GM10248 (cell line): ENCODE data around the gene PIGA.

Experiments used
- CTCF ChIA-PET: fragments of 300-600 bp; sonication (Branson Sonifier 250); formaldehyde crosslinking; extraction: SDS; loops from one replicate; lab custom pipeline; 2021; ENCODE audit warnings: antibody characterized with exemption; lab: Yijun Ruan, JAX
- POLR2A ChIA-PET: fragments of 350-650 bp; sonication (Branson Sonifier 250); formaldehyde crosslinking; extraction: SDS; loops from one replicate; lab custom pipeline; 2020; ENCODE audit warnings: antibody characterized with exemption; lab: Yijun Ruan, JAX
- DNase-seq: peaks from one replicate; pipeline ENCODE4 v3.0.0; 2012; ENCODE audit errors: extremely low spot score
- TF ChIP-seq, protein P1 (sequence below): IDR thresholded peaks from 2 replicates; pipeline ENCODE4 v1.5.1; 2012; ENCODE audit warnings: mild to moderate bottlenecking, low read depth; ENCODE audit errors: extremely low read depth, missing control alignments, control extremely low read depth

PIGA gene

DNA sequence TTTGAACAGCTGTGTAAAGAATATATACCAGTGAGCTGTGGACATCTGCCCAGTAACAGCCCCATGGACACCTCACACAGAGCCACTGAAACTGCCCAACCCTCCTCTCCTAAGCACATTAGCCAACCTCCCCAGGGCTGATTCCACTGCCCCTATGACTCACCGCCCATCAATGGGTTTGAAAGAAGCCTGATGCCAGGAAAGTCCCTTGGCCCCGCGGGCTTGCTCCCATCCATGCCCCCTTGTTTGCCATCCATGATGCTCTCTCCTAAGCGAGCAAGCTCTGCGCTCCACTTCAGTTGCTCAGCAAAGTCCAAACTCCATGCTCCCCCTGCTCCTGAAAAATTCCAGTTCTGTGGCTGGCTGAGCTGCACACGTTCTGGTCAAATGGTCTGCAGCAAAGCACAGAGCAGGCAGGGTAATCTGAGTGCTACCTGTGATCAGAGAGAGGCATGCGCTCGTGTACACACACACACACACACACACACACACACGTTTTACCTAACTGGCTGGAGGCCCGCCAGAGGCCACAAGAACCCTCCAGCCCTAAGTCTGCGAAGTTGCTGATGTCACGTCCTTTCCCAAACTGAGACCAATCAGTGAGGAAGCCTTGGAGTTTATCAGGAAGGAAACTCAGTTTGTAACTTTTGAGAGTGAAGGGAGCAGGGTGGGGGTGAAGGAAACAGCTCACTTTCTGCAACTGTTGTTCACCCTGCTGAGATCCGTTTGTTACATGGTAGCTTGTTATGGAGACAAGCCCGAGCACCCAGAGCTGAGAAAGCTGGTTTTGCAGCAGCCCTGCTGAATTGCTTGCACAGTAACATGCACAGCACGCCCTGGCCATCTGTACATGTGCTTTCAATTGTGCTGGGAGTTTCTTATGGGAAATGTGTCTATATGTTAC is 65.5 kb downstream of the PIGA start, which contains the start of gene ASB9:
Gene ASB9 (minus strand): TSS at position 466 of the 904 bp plus-strand sequence. CDS start 209 bp downstream, at position 257.
- POLR2A ChIA-PET = no interaction called here
- CTCF ChIA-PET = no interaction called here
- DNase-seq = no peak
- TF ChIP-seq, protein P1, sequence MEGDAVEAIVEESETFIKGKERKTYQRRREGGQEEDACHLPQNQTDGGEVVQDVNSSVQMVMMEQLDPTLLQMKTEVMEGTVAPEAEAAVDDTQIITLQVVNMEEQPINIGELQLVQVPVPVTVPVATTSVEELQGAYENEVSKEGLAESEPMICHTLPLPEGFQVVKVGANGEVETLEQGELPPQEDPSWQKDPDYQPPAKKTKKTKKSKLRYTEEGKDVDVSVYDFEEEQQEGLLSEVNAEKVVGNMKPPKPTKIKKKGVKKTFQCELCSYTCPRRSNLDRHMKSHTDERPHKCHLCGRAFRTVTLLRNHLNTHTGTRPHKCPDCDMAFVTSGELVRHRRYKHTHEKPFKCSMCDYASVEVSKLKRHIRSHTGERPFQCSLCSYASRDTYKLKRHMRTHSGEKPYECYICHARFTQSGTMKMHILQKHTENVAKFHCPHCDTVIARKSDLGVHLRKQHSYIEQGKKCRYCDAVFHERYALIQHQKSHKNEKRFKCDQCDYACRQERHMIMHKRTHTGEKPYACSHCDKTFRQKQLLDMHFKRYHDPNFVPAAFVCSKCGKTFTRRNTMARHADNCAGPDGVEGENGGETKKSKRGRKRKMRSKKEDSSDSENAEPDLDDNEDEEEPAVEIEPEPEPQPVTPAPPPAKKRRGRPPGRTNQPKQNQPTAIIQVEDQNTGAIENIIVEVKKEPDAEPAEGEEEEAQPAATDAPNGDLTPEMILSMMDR = no peak
